CD14-positive monocyte (primary cell): ENCODE results near the gene RGS7. TPM values are rescaled to one million over a fixed set of nuclear protein-coding genes. Genes with fewer than 3 reads are reported as not detected.

Experiments
- DNase-seq, 3 donors: peaks; one replicate each; pipeline ENCODE4 v3.0.0-alpha.2; 2011 to 2022
- H2AFZ ChIP-seq: 2 replicates; pipeline ENCODE4 v1.6.0; 2012; ENCODE audit warnings: mild to moderate bottlenecking, low read depth, low read length, inconsistent platforms; ENCODE audit not compliant: insufficient read depth, poor library complexity, severe bottlenecking
- H3K27ac ChIP-seq, 2 donors: 1 replicate in 1 of 2; 2 replicates in 1 of 2; pipeline ENCODE4 v1.5.1; 2012 to 2013; ENCODE audit warnings: low read length in 2 of 2, control low read depth in 1 of 2, inconsistent platforms in 1 of 2, low read depth in 1 of 2, mild to moderate bottlenecking in 1 of 2
- H3K27me3 ChIP-seq, 2 donors: one replicate each; pipeline versions ENCODE4 v1.6.0 to v1.6.1; 2011 to 2013; ENCODE audit warnings: low read length in 2 of 2; ENCODE audit not compliant: control insufficient read depth in 2 of 2, insufficient read depth in 2 of 2
- H3K36me3 ChIP-seq, 2 donors: replicated peaks in 1 of 2; 1 replicate in 1 of 2; 2 replicates in 1 of 2; pipeline versions ENCODE4 v1.5.1 to v1.6.1; 2012 to 2013; ENCODE audit warnings: low read length in 2 of 2, control low read depth in 1 of 2, inconsistent platforms in 1 of 2, mild to moderate bottlenecking in 1 of 2; ENCODE audit not compliant: insufficient read depth in 2 of 2, control insufficient read depth in 1 of 2
- H3K4me1 ChIP-seq, 2 donors: 1 replicate in 1 of 2; 2 replicates in 1 of 2; pipeline versions ENCODE4 v1.5.1 to v1.6.1; 2012 to 2013; ENCODE audit warnings: low read length in 2 of 2, control low read depth in 1 of 2, inconsistent platforms in 1 of 2, mild to moderate bottlenecking in 1 of 2, moderate library complexity in 1 of 2; ENCODE audit not compliant: insufficient read depth in 2 of 2, control insufficient read depth in 1 of 2
- H3K4me2 ChIP-seq: replicated peaks from 2 replicates; pipeline ENCODE3; 2012; ENCODE audit warnings: low read length, moderate library complexity, mild to moderate bottlenecking; ENCODE audit not compliant: poor library complexity, severe bottlenecking; ENCODE audit errors: extremely low read depth
- H3K4me3 ChIP-seq, 3 experiments: fragments of 200-600 bp in 1 of 3; sonication (generic) in 1 of 3; replicated peaks in 1 of 3; 1 replicate in 2 of 3; 2 replicates in 1 of 3; pipeline ENCODE4 v1.5.1; 2011 to 2013; ENCODE audit warnings: low read length in 3 of 3, mild to moderate bottlenecking in 3 of 3, control low read depth in 2 of 3, low read depth in 2 of 3, inconsistent platforms in 1 of 3, moderate library complexity in 1 of 3
- H3K79me2 ChIP-seq: 2 replicates; pipeline ENCODE4 v1.6.0; 2012; ENCODE audit warnings: mild to moderate bottlenecking, control low read depth, inconsistent platforms, low read length, moderate library complexity; ENCODE audit not compliant: insufficient read depth
- H3K9ac ChIP-seq: 2 replicates; pipeline ENCODE4 v1.6.0; 2017; ENCODE audit warnings: low read length, mild to moderate bottlenecking; ENCODE audit not compliant: insufficient read depth, poor library complexity, severe bottlenecking
- H3K9me3 ChIP-seq, 2 donors: replicated peaks in 1 of 2; 1 replicate in 1 of 2; 2 replicates in 1 of 2; pipeline versions ENCODE4 v1.5.1 to v1.6.1; 2012 to 2013; ENCODE audit warnings: low read length in 2 of 2, control low read depth in 1 of 2; ENCODE audit not compliant: control insufficient read depth in 1 of 2, insufficient read depth in 1 of 2
- H4K20me1 ChIP-seq: 2 replicates; pipeline ENCODE4 v1.6.0; 2012; ENCODE audit warnings: mild to moderate bottlenecking, low read length, control low read depth, moderate library complexity; ENCODE audit not compliant: insufficient read depth
- H3K27ac Mint-ChIP-seq, 7 donors: one replicate each; pipeline ENCODE4 v1.8.0; 2020; ENCODE audit warnings: mild to moderate bottlenecking in 7 of 7, mixed read lengths in 7 of 7, moderate library complexity in 6 of 7, inconsistent platforms in 2 of 7
- H3K27me3 Mint-ChIP-seq, 3 donors: one replicate each; pipeline ENCODE4 v1.8.0; 2021 to 2022; ENCODE audit warnings: low read depth in 3 of 3, mild to moderate bottlenecking in 3 of 3, mixed read lengths in 3 of 3, moderate library complexity in 3 of 3, inconsistent platforms in 1 of 3
- H3K36me3 Mint-ChIP-seq, 2 donors: one replicate each; pipeline ENCODE4 v1.8.0; 2020; ENCODE audit warnings: mixed read lengths in 2 of 2, inconsistent platforms in 1 of 2, mild to moderate bottlenecking in 1 of 2
- H3K4me1 Mint-ChIP-seq: one replicate; pipeline ENCODE4 v1.8.0; 2020; ENCODE audit warnings: mild to moderate bottlenecking, mixed read lengths
- H3K4me3 Mint-ChIP-seq, 2 donors: one replicate each; pipeline ENCODE4 v1.8.0; 2020; ENCODE audit warnings: mild to moderate bottlenecking in 2 of 2, mixed read lengths in 2 of 2, moderate library complexity in 1 of 2
- H3K9me3 Mint-ChIP-seq, 7 donors: one replicate each; pipeline ENCODE4 v1.8.0; 2020 to 2022; ENCODE audit warnings: mixed read lengths in 7 of 7, mild to moderate bottlenecking in 6 of 7, moderate library complexity in 6 of 7, inconsistent platforms in 2 of 7
- CTCF ChIP-seq: fragments of 200-600 bp; IDR thresholded peaks from one replicate; pipeline ENCODE4 v1.8.0; 2022; ENCODE audit warnings: antibody characterized with exemption, mild to moderate bottlenecking
- WGBS: methylation state at CpG from one replicate; pipeline ENCODE4 v1.1.5; 2013; ENCODE audit warnings: missing lambda C conversion rate; ENCODE audit not compliant: insufficient coverage; 5-methylcytosine and 5-hydroxymethylcytosine counted together
- intact Hi-C, 2 donors: fragments of 100-400 bp; cut with micrococcal nuclease; formaldehyde crosslinking; loops; one replicate each; pipeline versions ENCODE4 v1.15.0 to v1.15.1; 2023
- polyA plus RNA-seq, 3 donors: library from polyadenylated mRNA; depleted of rRNA in 1 of 3; unstranded in 2 of 3; stranded (reverse) in 1 of 3; fragments of 300-500 nt in 2 of 3; fragments of >200 nt in 1 of 3; fragmentation: Illumina TruSeq in 2 of 3; gene quantifications; 1 replicate in 2 of 3; 2 replicates in 1 of 3; pipeline ENCODE4 v1.2.3, GENCODE V29; 2012 to 2021

Gene RGS7
- polyA plus RNA-seq, 3 donors, result not detected

DNA sequence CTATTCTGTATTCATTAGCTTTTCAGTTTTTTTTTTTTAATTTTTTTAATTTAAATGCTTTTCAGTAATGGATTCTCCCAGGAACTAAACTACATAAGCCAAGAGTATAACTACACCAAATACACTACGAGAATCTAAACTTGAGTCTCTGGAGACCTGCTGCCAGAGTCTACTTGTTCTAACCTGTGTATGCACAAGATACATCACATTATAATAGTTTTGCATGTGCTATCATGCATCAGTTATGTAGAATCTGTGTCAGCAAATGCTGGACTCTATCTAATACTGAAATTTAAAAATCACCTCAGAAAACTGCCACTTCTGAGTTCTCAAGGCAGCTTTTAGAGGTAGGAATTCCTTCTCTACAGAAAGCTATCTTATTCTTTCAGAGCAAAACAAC lies 598.7 kb downstream of the RGS7 start:
- TF ChIP-seq CTCF, result no peak
- Histone ChIP-seq H3K27ac (no peak overlapping the region), H3K9me3 (no peaks in the 10 kb centered on the region), H3K9ac (no peak overlapping the region), H3K4me3 (no peak overlapping the region), H3K4me2 (no peak overlapping the region), H2AFZ (no peak overlapping the region), H3K4me1 (no peaks in the 10 kb centered on the region), H3K79me2 (no peaks in the 10 kb centered on the region), H4K20me1 (no peaks in the 10 kb centered on the region), H3K36me3 (no peaks in the 10 kb centered on the region), H3K27me3 (no peaks in the 10 kb centered on the region)
- intact Hi-C loops, result no loop called here
- Mint-ChIP-seq H3K27ac (no peak overlapping the region), H3K9me3 (peaks cover 0 to 11% (median 2%) of the 10 kb centered on the region in 7 donors), H3K27me3 (peaks cover 1 to 2% (median 2%) of the 10 kb centered on the region in 3 donors), H3K4me3 (no peak overlapping the region), H3K4me1 (no peaks in the 10 kb centered on the region), H3K36me3 (no peaks in the 10 kb centered on the region)
- no CpG with 5 or more reads among the region's 1 CpG for WGBS
- DNase-seq, result no peak

- intact Hi-C loops, result no loop called here
- no peaks in the 10 kb centered on the region for H3K27me3 ChIP-seq
- H3K4me1 Mint-ChIP-seq, result no peaks in the 10 kb centered on the region
- peaks cover 0 to 11% (median 0%) of the 10 kb centered on the region in 7 donors for H3K9me3 Mint-ChIP-seq
- H3K9me3 ChIP-seq, result no peaks in the 10 kb centered on the region
- H3K4me3 Mint-ChIP-seq, result no peak overlapping the region
- DNase-seq, result no peak
- no peak overlapping the region for H3K27ac Mint-ChIP-seq
- no peak overlapping the region for H2AFZ ChIP-seq
- H3K79me2 ChIP-seq, result no peaks in the 10 kb centered on the region
- peaks cover 0 to 3% (median 0%) of the 10 kb centered on the region in 3 donors for H3K27me3 Mint-ChIP-seq
- H3K36me3 ChIP-seq, result no peaks in the 10 kb centered on the region
- no peak for TF ChIP-seq CTCF
- no peaks in the 10 kb centered on the region for H3K36me3 Mint-ChIP-seq
- H3K4me2 ChIP-seq, result no peak overlapping the region
- no peak overlapping the region for H3K9ac ChIP-seq
- no peaks in the 10 kb centered on the region for H3K4me1 ChIP-seq
- H4K20me1 ChIP-seq, result no peaks in the 10 kb centered on the region
- H3K27ac ChIP-seq, result no peak overlapping the region
- H3K4me3 ChIP-seq, result no peak overlapping the region
These were observed 609.1 kb downstream of the RGS7 start for GRCh38 chr1:240747907-240748306.
